Loucy (cell line): ENCODE data around the gene CYP2J2.
A peak's percentile ranks its signal among the peaks of the same experiment; 100 is the strongest.

ENCODE experiments used
- H2AFZ ChIP-seq: fragments of 200-600 bp; sonication (generic); 2 replicates; pipeline ENCODE4 v1.6.0; 2016; ENCODE audit warnings: antibody characterized with exemption, mild to moderate bottlenecking, low read length, moderate library complexity
- H3F3A ChIP-seq: fragments of 200-600 bp; 2 replicates; pipeline ENCODE4 v1.6.0; 2016; ENCODE audit warnings: antibody characterized with exemption, low read depth, mild to moderate bottlenecking
- H3K27me3 ChIP-seq: fragments of 200-600 bp; sonication (generic); 2 replicates; pipeline ENCODE4 v1.6.1; 2014; ENCODE audit warnings: low read length, mild to moderate bottlenecking; ENCODE audit not compliant: insufficient read depth, poor library complexity, severe bottlenecking
- H3K36me3 ChIP-seq: fragments of 200-600 bp; sonication (generic); 2 replicates; pipeline ENCODE4 v1.6.1; 2016; ENCODE audit warnings: low read length; ENCODE audit not compliant: insufficient read depth
- H3K4me1 ChIP-seq: fragments of 200-600 bp; sonication (generic); 2 replicates; pipeline ENCODE4 v1.5.1; 2014; ENCODE audit warnings: low read length, mild to moderate bottlenecking; ENCODE audit not compliant: insufficient read depth, poor library complexity, severe bottlenecking
- H3K4me2 ChIP-seq: fragments of 200-600 bp; sonication (generic); 2 replicates; pipeline ENCODE4 v1.6.0; 2014; ENCODE audit warnings: antibody characterized with exemption, low read length, low read depth, mild to moderate bottlenecking; ENCODE audit not compliant: poor library complexity, severe bottlenecking
- H3K4me3 ChIP-seq: fragments of 200-600 bp; sonication (generic); 2 replicates; pipeline ENCODE4 v1.5.1; 2014; ENCODE audit warnings: low read length, mild to moderate bottlenecking, mixed read lengths; ENCODE audit not compliant: poor library complexity, severe bottlenecking
- H3K79me2 ChIP-seq: fragments of 200-600 bp; sonication (generic); 2 replicates; pipeline ENCODE4 v1.6.1; 2014; ENCODE audit warnings: low read length; ENCODE audit not compliant: insufficient read depth
- H3K9ac ChIP-seq: fragments of 200-600 bp; sonication (generic); 2 replicates; pipeline ENCODE4 v1.6.0; 2014; ENCODE audit warnings: mild to moderate bottlenecking, low read depth, low read length, moderate library complexity; ENCODE audit not compliant: poor library complexity, severe bottlenecking
- H3K9me2 ChIP-seq: fragments of 200-600 bp; sonication (generic); replicated peaks from 2 replicates; pipeline ENCODE4 v1.6.1; 2016; ENCODE audit warnings: low read depth, low read length, mixed read lengths
- H3K9me3 ChIP-seq: fragments of 200-600 bp; sonication (generic); 2 replicates; pipeline ENCODE4 v1.6.1; 2014; ENCODE audit warnings: mild to moderate bottlenecking, antibody characterized with exemption, low read length, low read depth; ENCODE audit not compliant: insufficient read depth
- H4K20me1 ChIP-seq: fragments of 200-600 bp; sonication (generic); 2 replicates; pipeline ENCODE4 v1.6.0; 2014; ENCODE audit warnings: antibody characterized with exemption, low read length, mild to moderate bottlenecking; ENCODE audit not compliant: insufficient read depth, poor library complexity, severe bottlenecking
- EZH2phosphoT487 ChIP-seq: fragments of 200-600 bp; IDR thresholded peaks from 2 replicates; pipeline ENCODE4 v1.6.1; 2018; ENCODE audit warnings: antibody characterized with exemption, mild to moderate bottlenecking, moderate library complexity, borderline replicate concordance
- TF ChIP-seq, protein P1 (sequence below): fragments of 200-600 bp; sonication (generic); conservative IDR thresholded peaks from 2 replicates; pipeline ENCODE4 v1.5.1; 2014; ENCODE audit warnings: mild to moderate bottlenecking, antibody characterized with exemption, low read length

Gene CYP2J2

GRCh38 chr1:59900640-59901039, 25.9 kb downstream of the CYP2J2 start:
- Histone ChIP-seq H3K4me1 (no peaks in the 10 kb centered on the region), H3K9ac (no peak overlapping the region), H3F3A (no peaks in the 10 kb centered on the region), H3K4me3 (no peak overlapping the region), H4K20me1 (no peaks in the 10 kb centered on the region), H3K27me3 (no peaks in the 10 kb centered on the region), H2AFZ (no peak overlapping the region), H3K9me2 (no peaks in the 10 kb centered on the region), H3K79me2 (no peaks in the 10 kb centered on the region), H3K36me3 (no peaks in the 10 kb centered on the region), H3K9me3 (no peaks in the 10 kb centered on the region), H3K4me2 (no peak overlapping the region)
- TF ChIP-seq, protein P1, sequence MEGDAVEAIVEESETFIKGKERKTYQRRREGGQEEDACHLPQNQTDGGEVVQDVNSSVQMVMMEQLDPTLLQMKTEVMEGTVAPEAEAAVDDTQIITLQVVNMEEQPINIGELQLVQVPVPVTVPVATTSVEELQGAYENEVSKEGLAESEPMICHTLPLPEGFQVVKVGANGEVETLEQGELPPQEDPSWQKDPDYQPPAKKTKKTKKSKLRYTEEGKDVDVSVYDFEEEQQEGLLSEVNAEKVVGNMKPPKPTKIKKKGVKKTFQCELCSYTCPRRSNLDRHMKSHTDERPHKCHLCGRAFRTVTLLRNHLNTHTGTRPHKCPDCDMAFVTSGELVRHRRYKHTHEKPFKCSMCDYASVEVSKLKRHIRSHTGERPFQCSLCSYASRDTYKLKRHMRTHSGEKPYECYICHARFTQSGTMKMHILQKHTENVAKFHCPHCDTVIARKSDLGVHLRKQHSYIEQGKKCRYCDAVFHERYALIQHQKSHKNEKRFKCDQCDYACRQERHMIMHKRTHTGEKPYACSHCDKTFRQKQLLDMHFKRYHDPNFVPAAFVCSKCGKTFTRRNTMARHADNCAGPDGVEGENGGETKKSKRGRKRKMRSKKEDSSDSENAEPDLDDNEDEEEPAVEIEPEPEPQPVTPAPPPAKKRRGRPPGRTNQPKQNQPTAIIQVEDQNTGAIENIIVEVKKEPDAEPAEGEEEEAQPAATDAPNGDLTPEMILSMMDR = peak; percentile 24
- TF ChIP-seq EZH2phosphoT487 = no peak

DNA sequence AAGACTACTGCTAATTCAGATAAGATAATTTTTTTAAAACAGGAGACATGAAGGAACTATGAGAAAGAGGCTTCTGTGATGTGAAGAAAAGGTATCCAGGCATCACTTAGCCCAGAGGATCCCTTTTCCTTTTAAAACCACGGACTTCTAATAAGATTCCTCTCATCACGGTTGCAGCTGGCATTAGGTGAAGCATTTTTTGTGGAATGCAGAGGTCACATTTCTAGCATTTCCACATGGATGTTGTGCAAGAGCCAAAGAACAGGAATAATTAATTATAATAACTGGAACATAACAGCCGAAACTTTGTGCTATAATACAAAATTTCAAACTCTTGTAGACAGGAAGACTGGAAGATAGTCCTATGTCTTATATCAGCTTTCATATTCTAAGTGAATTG, 27.6 kb downstream of the CYP2J2 start:
- Histone ChIP-seq H3K9me2 (no peaks in the 10 kb centered on the region), H3K36me3 (no peaks in the 10 kb centered on the region), H2AFZ (no peak overlapping the region), H3K4me1 (peaks cover 5% of the 10 kb centered on the region), H3K27me3 (no peaks in the 10 kb centered on the region), H3K9ac (no peak overlapping the region), H3F3A (no peaks in the 10 kb centered on the region), H3K4me3 (no peak overlapping the region), H3K4me2 (no peak overlapping the region), H3K79me2 (no peaks in the 10 kb centered on the region), H4K20me1 (no peaks in the 10 kb centered on the region), H3K9me3 (no peaks in the 10 kb centered on the region)
- TF ChIP-seq, protein P1 = no peak
- no peak for TF ChIP-seq EZH2phosphoT487

GRCh38 chr1:59897165-59897564, 29.4 kb downstream of the CYP2J2 start:
- no peak overlapping the region for H2AFZ ChIP-seq
- H3F3A ChIP-seq = peaks cover 6% of the 10 kb centered on the region
- H3K27me3 ChIP-seq = no peaks in the 10 kb centered on the region
- no peaks in the 10 kb centered on the region for H3K9me2 ChIP-seq
- peaks cover 22% of the 10 kb centered on the region for H3K4me1 ChIP-seq
- no peak overlapping the region for H3K9ac ChIP-seq
- no peaks in the 10 kb centered on the region for H4K20me1 ChIP-seq
- no peak for TF ChIP-seq EZH2phosphoT487
- TF ChIP-seq, protein P1 = no peak
- H3K4me3 ChIP-seq = no peak overlapping the region
- H3K36me3 ChIP-seq = no peaks in the 10 kb centered on the region
- H3K4me2 ChIP-seq = no peak overlapping the region
- no peaks in the 10 kb centered on the region for H3K9me3 ChIP-seq
- H3K79me2 ChIP-seq = no peaks in the 10 kb centered on the region
